ENCODE measurements around the gene ACSS1.
A peak's percentile ranks its signal among the peaks of the same experiment; 100 is the strongest.

ACSS1 gene

GRCh38 chr20:25046181-25046641 is 11.7 kb downstream of the ACSS1 start:
- no peak for DNase-seq (ENCODE audit: low read depth in 3 of 3)

DNA sequence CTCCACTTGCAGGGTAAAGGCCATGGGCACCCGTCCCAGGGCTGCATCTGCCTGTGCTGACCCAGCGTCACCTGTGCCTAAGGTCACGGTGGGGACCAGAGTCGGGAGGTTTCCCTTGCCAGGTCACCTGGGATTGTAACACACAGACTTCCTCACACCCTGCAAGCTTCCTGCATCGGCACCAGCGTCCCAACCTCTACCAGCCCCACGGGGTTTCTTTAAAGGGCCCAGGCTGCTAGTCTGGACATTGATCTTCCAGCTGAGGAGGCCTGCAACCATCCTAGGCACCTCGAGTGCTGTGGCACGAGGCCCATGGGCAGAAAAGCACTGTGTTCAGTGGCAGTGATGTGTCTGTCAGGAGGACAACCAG is 12.6 kb downstream of the ACSS1 start:
- DNase-seq (ENCODE audit: low read depth in 3 of 3) = no peak

- DNase-seq (ENCODE audit: low read depth in 3 of 3) = no peak
These were observed 13.1 kb downstream of the ACSS1 start for GRCh38 chr20:25044660-25045342.

DNA sequence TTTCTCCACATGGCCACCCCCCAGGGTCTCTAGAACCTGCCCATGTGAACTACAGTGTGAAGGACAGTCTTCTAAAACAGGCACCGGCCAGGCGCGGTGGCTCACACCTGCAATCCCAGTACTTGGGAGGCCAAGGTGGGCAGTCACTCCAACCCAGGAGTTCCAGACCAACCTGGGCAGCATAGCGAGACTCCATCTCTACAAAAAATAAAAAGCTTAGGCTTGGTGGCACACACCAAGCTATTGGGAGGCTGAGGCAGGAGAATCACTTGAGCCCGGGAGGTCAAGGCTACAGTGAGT is 13.7 kb downstream of the ACSS1 start:
- no peak for DNase-seq (ENCODE audit: low read depth in 3 of 3)

DNA sequence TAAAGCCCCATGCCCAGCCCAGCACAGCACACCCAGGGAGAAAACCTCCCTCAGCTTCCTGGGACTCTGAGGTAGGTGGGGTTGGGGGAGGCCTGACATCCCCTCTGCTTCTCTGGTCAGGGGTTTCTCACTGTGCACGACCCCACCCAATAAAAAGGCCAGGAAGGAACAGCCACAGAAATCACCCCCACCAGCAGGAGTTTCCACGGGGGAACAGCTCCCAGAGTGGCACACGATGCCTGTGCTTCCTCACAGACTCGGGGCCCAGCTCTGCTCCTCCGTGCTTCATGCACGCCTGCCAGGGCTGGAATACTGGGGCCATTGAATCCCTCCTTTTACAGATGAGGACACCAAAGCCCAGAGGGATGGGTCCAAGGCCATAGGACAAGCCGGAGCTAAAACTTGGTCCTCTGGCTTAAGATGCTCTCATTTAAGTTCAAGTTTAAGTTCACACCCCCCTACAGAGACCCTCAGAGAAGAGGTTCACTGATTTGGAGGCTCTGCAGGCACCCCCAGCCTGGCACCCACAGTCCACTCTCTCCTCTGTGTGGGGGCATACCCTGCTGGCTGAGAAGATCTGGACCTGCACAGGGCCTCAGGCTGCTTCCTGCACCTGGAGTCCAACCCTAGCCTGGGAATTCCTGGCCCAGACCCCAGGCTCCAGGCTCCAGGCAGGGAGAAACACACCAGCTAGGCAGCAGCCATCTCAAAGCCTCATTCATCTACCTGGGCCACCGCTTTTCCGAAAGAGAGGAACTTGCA is 14.3 kb downstream of the ACSS1 start:
- DNase-seq (ENCODE audit: low read depth in 3 of 3) = no peak

DNA sequence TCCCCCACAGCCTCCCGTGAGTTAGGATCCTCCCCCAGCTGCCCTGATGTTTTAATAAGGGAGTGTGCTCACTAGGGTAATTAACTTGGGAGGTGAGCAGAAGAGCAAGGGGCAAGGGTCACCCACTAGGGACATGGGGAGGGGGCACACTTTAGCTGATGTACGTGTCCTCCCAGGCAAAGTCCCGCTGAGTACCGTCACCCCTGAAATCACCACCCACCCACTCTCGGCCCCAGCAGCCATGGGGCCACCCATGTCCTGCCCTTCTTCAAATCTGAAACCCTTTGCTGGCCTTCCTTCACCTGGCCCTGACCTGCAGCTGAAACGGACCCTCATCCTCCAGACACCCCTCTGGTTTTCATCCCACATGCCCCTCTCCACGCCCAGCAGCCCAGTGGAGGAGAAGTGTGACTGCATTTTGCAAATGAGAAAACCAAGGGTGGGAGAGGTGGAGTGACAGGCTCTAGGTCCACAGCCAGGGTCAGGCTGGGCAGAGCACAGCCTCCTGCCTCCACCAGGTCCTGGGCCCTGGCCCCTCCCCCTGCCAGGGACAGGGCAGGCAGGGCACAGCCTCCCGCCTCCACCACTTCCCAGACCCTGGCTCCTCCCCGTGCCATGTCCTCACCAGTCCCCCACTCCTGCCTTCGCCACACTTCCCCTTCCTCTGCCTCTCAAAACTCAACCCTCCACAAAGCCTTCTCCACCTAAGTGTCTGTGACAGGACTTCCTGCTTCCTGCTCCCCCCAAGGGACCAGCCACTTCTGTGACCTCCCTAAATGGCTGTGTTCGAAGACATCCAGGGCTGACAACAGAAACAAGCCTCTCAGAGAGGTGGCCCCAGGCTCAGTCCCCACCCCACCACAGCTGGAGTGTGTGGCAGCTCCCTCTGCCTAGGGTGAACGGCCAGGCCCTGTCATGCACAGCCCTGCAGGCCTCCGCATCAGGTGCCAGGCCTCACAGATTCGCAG is 15.1 kb downstream of the ACSS1 start:
- peak in 1 of 3 donors; percentile 31 for DNase-seq (ENCODE audit: low read depth in 3 of 3)

DNA sequence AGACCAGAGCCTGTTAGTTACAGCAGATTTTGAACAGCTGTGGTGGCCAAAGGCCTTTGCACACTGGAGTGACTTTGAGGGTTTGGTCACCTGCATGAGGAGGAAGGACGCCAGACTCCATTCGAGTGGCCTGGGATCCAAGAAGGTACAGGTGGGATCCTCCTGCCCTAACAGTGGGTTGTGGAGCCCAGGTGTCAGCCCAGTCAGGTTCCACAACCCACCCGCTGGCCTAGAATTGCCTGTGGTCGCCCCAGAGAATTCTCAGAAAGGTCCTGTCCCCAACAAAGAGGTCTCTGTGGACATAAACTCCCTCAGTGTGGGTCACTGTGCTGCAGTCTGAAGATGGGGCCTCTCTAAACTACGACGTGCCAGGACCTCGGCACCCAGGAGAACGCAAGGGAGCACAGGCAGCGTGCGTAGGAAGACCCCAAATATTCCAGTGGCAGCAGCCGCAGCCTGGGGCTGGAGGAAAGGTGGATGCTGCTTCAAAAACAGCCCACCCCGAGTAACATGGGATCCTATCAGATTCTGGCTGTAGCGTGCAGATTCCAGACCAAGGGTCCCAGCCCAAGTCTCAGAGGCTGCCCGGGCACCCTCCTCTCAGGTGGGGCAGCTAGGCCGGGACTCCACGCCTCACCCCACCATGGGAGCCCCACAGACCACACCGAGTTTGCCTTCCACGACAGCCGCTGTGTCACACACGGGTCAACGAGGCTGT is 16.0 kb downstream of the ACSS1 start:
- no peak for DNase-seq (ENCODE audit: low read depth in 3 of 3)

- no peak for DNase-seq (ENCODE audit: low read depth in 3 of 3)
These were observed 17.5 kb downstream of the ACSS1 start for GRCh38 chr20:25040438-25040831.

DNA sequence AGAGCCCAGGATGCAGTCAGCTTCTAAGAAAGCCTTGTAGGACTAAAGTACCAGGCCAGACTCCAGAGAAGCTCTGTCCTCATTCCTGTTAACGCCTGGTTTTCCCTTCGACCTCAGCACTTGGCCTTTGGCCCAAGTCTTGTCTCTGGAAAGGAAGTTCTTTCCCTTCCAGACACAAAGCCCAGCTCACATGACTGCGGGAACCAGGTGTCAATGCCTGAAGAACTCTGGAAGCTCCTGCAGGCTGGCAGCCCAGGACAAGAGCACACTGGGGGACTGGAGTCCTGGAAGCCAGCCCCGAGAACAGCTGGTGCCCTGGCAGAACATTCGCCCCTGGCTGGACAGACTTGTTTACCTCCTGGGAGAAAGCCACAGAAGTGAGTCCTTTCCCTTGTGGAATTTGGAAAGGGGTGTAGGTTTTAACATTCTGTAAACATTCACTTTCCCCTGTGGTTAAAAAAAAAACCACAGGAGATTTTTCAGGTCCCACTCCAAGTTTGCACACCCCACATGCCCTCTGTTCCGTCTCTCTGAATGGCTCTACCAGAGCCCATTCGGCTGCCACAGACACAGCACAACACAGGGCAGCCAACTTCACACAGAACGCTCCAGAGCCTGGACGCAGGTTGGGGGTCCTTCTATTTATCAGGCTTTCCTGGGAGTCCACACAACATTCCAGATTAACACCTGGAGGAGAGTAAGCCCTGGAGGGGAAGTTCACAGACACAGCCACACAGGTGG is 18.1 kb downstream of the ACSS1 start:
- DNase-seq (ENCODE audit: low read depth in 3 of 3) = no peak

DNA sequence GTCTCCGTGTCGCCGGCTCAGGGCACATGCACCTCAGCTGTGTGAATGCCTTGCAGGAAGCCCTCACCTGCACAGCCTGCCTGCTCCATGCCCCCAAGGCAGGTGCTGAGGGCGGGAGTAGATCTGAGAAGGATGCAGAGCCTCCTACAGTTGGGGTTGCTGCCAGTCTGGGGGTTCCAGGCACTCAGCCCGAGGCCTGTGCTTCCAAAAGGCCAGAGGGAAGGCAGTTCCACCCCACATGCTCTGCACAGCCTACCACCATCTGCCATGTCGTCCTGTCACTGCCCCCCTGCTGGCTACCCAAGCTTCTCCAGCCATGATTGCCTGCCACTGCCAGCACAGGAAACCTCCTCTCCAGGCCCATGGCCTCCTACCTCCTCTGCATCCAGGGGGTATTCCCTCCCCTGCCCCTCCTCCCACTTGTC is 19.3 kb downstream of the ACSS1 start:
- DNase-seq (ENCODE audit: low read depth in 3 of 3) = no peak

DNA sequence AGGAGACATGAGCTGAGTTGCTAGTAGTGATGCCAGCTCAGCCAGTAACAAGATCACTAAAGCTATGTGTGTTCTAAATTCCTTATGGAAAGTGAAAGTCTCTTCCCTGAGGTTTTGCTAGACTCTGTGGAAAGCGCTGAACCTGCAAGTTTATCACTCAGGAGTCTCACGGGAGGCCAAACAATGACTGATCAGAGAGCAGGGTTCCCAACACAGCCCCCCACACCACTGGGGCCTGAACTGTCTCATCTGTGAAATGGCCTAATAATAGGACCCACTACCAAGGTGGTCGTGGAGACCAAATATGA is 19.9 kb downstream of the ACSS1 start:
- DNase-seq (ENCODE audit: low read depth in 3 of 3) = no peak

DNA sequence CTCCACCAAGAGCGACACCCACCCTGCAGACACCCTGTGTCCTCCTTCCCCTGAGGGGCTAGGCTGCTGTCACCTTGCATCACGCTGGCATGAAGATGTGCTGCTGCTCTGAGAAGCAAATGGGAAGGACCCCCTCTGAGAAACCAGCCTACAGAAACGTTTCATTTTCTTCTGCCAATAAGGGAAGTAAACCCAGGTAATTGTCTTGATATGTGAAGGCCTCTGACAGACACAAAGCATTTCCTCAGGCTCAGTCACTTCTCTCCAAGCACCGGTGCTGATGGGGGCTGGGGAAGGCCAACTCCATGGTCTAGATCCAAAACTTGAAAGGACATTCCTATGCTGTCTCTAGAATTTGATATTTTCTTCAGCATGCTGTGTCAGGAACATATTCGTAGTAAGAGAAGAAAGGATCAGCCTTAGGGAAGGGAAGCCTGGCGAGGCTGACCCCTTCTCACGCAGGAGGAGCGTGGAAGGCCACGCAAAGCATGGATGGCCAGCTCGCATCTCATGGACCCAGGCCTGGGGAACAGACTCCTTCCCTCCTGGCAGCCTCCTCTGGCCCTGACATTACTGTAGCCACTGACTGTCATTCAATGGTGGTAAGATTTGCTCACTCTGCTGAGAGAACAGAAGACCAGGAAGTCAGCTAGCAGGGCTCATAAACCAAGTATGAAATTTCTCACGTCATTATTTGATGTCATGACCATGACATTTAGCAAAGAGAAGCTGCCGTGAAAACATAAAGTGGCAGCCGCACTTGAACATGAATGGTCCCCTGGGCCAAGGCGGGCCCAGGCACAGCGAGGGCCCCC is 20.4 kb downstream of the ACSS1 start:
- DNase-seq (ENCODE audit: low read depth in 3 of 3) = no peak

DNA sequence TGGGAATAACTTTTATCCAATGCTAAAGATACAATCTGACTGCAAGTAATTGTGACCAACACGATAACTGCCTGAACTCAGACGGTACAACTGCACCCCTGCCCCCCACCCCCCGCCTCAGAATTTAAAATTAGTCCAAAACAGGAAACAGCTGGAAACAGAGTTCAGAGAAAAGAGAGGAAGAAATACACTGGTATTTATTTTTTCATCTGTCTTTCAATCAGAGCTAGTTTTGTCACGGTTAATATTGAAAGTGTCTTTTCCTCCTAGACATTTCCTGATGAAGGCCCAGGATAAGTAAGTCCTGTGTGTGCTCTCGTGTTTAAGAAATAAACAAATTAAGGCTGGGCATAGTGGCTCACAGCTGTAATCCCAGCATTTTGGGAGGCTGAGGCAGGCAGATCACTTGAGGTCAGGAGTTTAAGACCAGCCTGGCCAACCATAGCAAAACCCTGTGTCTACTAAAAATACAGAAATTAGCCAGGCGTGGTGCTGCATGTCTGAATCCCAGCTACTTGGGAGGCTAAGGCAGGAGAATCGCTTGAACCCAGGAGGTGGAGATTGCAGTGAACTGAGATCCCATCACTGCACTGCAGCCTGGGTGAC is 21.5 kb downstream of the ACSS1 start:
- no peak for DNase-seq (ENCODE audit: low read depth in 3 of 3)

DNA sequence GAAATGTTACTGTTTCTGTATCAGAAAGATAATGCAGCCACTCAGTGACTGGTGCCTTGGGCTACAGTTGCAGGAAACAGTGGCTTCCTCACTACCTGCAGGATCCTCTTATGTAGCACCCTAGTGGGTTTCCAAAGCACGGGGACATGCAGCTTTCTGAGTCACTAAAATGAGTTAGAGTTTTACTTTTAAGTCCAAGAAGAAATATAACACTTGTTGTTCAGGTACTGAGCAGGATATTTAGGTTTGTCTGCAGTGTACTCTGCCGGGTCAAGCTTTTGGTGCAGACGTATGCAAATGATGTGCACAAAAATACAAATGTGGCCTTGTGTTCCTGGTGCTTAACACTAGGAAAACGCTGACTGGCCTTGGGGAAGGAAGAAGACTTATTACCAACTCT is 22.0 kb downstream of the ACSS1 start:
- no peak for DNase-seq (ENCODE audit: low read depth in 3 of 3)

DNA sequence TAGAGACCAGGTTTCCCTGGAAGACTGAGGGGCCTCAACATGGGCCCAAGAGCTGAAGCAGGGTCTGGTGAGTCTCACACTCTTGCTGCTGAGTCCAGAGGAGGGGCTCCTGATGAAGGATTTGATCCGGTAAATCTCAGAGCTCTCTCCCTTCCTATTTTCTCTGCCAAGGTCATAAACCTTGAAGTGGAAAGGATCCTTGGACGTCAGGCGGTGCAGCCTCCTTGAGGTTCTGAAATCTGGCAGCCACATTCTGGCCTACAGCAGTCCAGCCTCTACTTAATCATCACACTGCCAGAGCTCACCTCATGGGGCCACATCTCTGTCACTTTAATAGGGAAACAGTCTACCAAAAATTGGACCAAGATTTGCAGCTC is 24.0 kb downstream of the ACSS1 start:
- DNase-seq (ENCODE audit: low read depth in 3 of 3) = no peak

DNA sequence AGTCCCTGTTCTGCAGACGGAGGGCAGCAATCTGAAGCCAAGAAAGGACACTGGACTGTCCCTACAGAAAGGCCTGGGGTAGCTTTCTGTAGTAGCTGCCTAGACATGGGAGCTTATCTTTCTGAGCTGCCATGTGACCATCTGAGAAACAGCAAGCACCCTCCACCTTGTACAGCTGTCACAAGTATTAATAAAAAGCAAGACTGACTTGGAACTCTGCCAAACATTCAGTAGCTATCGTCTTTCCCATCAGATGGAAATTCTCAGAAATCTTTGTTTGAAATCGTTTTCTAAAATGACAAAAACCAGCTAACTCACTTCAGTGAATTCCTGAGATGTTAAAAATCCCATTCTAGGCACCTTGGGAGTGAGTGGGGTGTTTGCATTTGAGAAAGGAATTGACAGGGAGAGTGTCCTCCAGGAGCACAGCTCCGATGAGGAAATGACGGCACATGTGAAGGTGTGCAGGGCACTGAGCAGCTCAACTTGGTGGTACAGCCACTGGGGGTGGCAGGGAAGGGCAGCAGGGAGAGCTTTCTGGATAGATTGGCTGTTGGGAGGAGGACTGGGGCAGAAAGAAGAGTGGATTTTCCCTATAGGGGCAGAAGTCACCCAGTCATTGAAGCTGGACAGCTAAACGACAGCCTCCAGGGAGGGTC is 24.5 kb downstream of the ACSS1 start:
- no peak for DNase-seq (ENCODE audit: low read depth in 3 of 3)

DNA sequence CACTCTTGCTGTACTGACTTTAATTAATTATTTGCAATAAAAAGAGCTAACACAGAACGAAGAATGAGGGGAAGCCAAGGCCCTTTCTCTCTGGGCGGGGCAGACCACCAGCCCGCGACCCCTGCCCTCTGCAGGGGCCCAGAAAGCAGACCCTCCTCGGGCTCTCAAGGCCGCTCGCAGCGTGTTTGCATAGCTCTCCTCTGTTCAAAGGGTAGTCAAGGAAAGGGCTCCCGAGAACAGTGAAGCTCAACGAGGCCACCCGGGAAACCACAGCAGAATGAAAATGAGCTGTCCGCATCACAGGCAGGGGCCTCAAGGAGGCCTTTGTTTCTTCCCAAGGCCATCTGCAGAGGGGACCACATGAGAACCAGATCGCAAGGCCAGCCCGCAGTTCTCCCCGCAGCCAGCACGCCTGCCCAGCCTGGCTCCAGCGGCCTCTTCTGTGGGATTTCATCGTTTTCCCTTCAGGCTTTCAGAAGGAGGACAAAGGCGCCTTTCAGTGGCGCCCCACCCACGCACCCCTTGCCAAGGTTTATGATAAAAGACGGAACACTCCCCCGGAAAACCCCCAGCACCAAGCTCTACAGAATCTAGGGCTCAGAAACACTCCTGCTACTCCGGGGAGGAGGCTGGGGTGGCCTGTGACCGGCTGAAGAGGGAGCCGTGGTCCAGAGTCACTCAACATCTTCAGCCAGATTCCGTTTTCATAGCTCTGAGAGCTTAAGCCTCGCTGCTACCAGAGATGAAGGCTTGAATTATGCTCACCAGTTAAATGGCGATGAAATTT is 25.3 kb downstream of the ACSS1 start:
- no peak for DNase-seq (ENCODE audit: low read depth in 3 of 3)

- DNase-seq (ENCODE audit: low read depth in 3 of 3) = no peak
These were observed 25.9 kb downstream of the ACSS1 start for GRCh38 chr20:25032065-25032477.

- no peak for DNase-seq (ENCODE audit: low read depth in 3 of 3)
These were observed 26.7 kb downstream of the ACSS1 start for GRCh38 chr20:25031241-25031640.

Data from stimulated activated CD4-positive, alpha-beta T cell treated with anti-CD3 and anti-CD28 coated beads, TNF-alpha, amount 100 ng/mL, for 48 hours (primary cell).